RWPE2 (cell line): ENCODE results near the gene ZNF169.
A peak's percentile ranks its signal among the peaks of the same experiment; 100 is the strongest.
"Not testable (repeated sequence)": the region's sequence is repeated elsewhere in the genome, so short reads cannot be mapped to it uniquely, and the experiment has no call there.

ENCODE experiments used
- ATAC-seq: fragments of 200-7000 bp; cut with Tn5 transposase; 3 replicates; pipeline ENCODE4 v1.9.1; 2021; ENCODE audit warnings: low read depth
- DNase-seq: peaks from one replicate; pipeline ENCODE4 v3.0.0-alpha.2; 2020; ENCODE audit warnings: low spot score
- H3K27ac ChIP-seq: fragments of 450-650 bp; 2 replicates; pipeline ENCODE4 v1.5.1; 2017; ENCODE audit warnings: mild to moderate bottlenecking; ENCODE audit not compliant: poor library complexity, severe bottlenecking
- H3K27me3 ChIP-seq: fragments of 250-450 bp; sonication (Bioruptor Pico); 2 replicates; pipeline ENCODE4 v1.5.1; 2021; ENCODE audit warnings: mild to moderate bottlenecking, moderate library complexity; ENCODE audit not compliant: insufficient read depth, poor library complexity, severe bottlenecking
- H3K36me3 ChIP-seq: fragments of 250-450 bp; sonication (Bioruptor Pico); 2 replicates; pipeline ENCODE4 v1.5.1; 2020; ENCODE audit warnings: low read depth, mild to moderate bottlenecking, moderate library complexity
- H3K4me1 ChIP-seq: fragments of 250-450 bp; sonication (Bioruptor Pico); 2 replicates; pipeline ENCODE4 v1.5.1; 2021; ENCODE audit warnings: mild to moderate bottlenecking, moderate library complexity; ENCODE audit not compliant: insufficient read depth, poor library complexity, severe bottlenecking
- H3K4me3 ChIP-seq: fragments of 250-450 bp; sonication (Bioruptor Pico); 2 replicates; pipeline ENCODE4 v1.5.1; 2021; ENCODE audit warnings: mild to moderate bottlenecking, moderate library complexity; ENCODE audit not compliant: severe bottlenecking
- H3K9me3 ChIP-seq: fragments of 250-450 bp; sonication (Bioruptor Pico); 2 replicates; pipeline ENCODE4 v1.5.1; 2021; ENCODE audit warnings: mild to moderate bottlenecking, moderate library complexity; ENCODE audit not compliant: severe bottlenecking
- CTCF ChIP-seq: fragments of 450-650 bp; IDR thresholded peaks from one replicate; pipeline ENCODE4 v1.5.1; 2017; ENCODE audit warnings: mild to moderate bottlenecking, moderate library complexity; ENCODE audit not compliant: poor library complexity, severe bottlenecking

ZNF169 gene

GRCh38 chr9:94270009-94270408 is 10.9 kb downstream of the ZNF169 start:
- Histone ChIP-seq H3K36me3 (no peaks in the 10 kb centered on the region), H3K27ac (no peak overlapping the region), H3K4me3 (no peak overlapping the region), H3K4me1 (no peaks in the 10 kb centered on the region), H3K9me3 (no peaks in the 10 kb centered on the region), H3K27me3 (no peaks in the 10 kb centered on the region)
- no peak for ATAC-seq
- no peak for DNase-seq
- no peak for TF ChIP-seq CTCF

DNA sequence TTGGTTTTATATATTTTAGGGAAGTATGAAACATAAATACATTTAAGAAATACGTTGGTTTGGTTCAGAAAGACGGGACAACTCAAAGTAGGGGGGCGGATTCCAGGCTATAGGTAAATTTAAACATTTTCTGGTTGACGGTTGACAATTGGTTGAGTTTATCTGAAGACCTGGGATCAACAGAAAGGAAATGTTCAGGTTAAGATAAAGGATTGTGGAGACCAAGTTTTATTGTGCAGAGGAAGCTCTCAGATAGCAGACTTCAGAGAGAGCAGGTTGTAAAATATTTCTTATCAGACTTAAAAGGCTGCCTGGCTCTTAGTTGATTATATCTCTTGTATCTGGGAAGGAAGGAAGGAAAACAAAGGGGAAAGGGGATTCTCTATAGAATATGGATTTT is 17.9 kb downstream of the ZNF169 start:
- H3K27me3 ChIP-seq, H3K4me3 ChIP-seq, H3K9me3 ChIP-seq, DNase-seq, H3K27ac ChIP-seq, ATAC-seq, H3K36me3 ChIP-seq: not testable (repeated sequence)
- peaks cover 12% of the 10 kb centered on the region for H3K4me1 ChIP-seq

DNA sequence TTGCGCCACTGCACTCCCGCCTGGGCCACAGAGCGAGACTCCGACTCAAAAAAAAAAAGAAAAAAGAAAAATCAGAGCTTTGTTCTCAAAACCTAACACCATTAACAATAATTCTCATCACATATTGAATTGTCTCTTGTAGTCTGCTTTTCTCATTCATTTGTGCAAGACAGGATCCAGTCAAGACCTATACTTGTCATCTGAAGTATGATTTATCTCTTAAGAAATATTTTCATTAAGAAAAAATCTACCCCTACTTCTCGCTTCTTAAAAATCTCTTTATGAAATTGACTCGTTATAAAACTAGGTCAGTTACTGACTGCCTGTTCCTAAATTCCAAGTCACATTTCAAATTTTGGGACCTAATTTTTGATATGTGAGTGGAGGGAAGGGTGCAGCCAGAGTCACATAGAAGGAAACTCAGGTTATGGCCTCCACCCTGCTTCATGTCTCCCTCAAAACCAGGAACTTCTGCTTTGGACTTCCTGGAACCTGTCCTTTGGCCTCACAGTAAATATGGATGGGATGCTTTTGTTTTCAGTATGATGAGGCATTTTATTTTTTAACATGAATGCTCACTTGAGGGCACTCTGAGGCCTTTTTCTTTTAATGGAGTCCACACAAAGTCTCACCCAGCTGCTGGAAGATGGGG is 18.9 kb downstream of the ZNF169 start:
- Histone ChIP-seq H3K36me3 (peaks cover 9% of the 10 kb centered on the region), H3K9me3 (no peaks in the 10 kb centered on the region), H3K27ac (peak overlapping the region; percentile 35), H3K27me3 (no peaks in the 10 kb centered on the region), H3K4me1 (peaks cover 12% of the 10 kb centered on the region), H3K4me3 (no peak overlapping the region)
- ATAC-seq (no peak), DNase-seq (no peak)
- TF ChIP-seq CTCF = no peak

DNA sequence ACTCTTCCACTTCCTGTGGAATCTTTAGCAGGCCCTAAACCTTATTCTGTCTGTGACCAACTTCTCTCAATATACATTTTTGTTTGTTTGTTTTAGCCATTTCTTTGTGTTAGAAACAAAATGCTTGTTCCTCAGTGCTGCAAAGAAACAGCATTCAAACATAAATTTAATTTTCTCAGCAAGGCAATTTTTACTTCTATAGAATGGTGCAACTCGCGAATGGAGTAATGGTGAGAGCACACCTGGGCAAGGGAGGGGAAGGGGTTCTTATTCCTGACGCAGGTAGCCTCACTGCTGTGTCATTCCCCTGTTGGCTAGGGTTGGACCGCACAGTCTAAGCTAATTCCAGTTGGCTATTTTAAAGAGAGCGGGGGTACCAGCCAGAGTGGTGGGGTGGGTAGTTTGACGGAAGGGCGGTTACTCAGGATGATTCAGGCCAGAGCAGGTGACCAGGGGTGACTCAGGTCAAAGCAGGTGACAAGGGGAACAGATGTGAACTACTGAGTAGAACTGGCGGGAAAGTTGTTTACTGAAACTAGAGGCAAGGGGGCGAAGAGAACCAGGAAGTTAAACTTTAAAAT is 21.4 kb downstream of the ZNF169 start:
- DNase-seq (no peak), ATAC-seq (no peak)
- no peak overlapping the region for H3K4me3 ChIP-seq
- no peaks in the 10 kb centered on the region for H3K9me3 ChIP-seq
- H3K27ac ChIP-seq = no peak overlapping the region
- H3K27me3 ChIP-seq = no peaks in the 10 kb centered on the region
- no peak for TF ChIP-seq CTCF
- peaks cover 12% of the 10 kb centered on the region for H3K4me1 ChIP-seq
- peaks cover 9% of the 10 kb centered on the region for H3K36me3 ChIP-seq

GRCh38 chr9:94281101-94281500 is 22.0 kb downstream of the ZNF169 start:
- peaks cover 12% of the 10 kb centered on the region for H3K4me1 ChIP-seq
- TF ChIP-seq CTCF = no peak
- H3K27me3 ChIP-seq = no peaks in the 10 kb centered on the region
- DNase-seq (no peak), ATAC-seq (no peak)
- H3K27ac ChIP-seq = no peak overlapping the region
- H3K4me3 ChIP-seq = no peak overlapping the region
- H3K9me3 ChIP-seq = no peaks in the 10 kb centered on the region
- peaks cover 9% of the 10 kb centered on the region for H3K36me3 ChIP-seq
